Measurements from ENCODE around the gene REV3L. TPM values are rescaled to one million over a fixed set of nuclear protein-coding genes. Genes with fewer than 3 reads are reported as not detected.

REV3L gene
- total and polyA plus RNA-seq, 2 donors (not counting 1 experiment from before 2014, with no cell fraction given), result 42.9 to 127 TPM

DNA sequence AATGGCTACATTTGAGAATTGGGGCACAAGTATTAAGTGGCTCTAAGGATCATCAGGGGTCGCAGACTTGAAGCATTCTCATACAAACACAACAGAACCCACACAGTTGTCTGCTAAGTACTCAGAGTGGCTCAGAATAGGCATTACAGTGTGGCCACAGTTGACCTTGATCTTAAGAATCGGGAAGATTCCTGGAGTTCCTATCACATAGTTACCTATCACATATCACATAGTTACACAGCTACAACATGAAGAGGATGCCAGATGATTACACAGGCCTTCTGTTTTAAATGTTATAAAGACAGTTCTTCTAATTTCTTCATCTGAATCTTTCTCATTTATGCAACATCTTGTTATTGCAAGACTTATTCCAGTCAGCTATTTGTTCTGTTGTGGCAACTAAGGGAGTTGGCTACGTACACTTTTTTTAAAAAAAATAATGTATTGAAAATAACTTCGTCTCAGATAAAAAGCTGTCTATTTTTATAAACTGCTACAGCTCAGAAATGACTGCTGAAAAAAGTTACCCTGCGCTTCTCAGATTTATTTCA is 129.0 kb downstream of the REV3L start:
- no peak overlapping the region for H2AFZ ChIP-seq (ENCODE audit: low read length)
- peak; percentile 8 to 23 for DNase-seq (ENCODE audit: low read depth in 2 of 2)
- no peak for TF ChIP-seq CTCF (conservative IDR thresholded peaks at IDR 0.05 in 1 of 2, IDR thresholded peaks at IDR 0.05 in 1 of 2; ENCODE audit: low read depth in 1 of 2, low read length in 2 of 2)
- no peak for TF ChIP-seq EZH2 (IDR thresholded peaks at IDR 0.05; ENCODE audit: low read length, missing control alignments)
- H3K27ac ChIP-seq (ENCODE audit: insufficient read depth, low read length), result no peak overlapping the region
- no peaks in the 10 kb centered on the region for H3K4me1 ChIP-seq (ENCODE audit: control insufficient read depth, extremely low read depth, insufficient read depth, low read length)
- H3K27me3 ChIP-seq (ENCODE audit: control insufficient read depth, insufficient read depth, low read length), result no peaks in the 10 kb centered on the region
- H3K4me3 ChIP-seq (replicated peaks in 1 of 4; ENCODE audit: control extremely low read depth in 1 of 4, insufficient read depth in 1 of 4, low read depth in 3 of 4, low read length in 4 of 4), result no peak overlapping the region
- H3K79me2 ChIP-seq (ENCODE audit: control insufficient read depth, insufficient read depth, low read length), result no peaks in the 10 kb centered on the region
- no peak overlapping the region for H3K4me2 ChIP-seq (ENCODE audit: extremely low read depth, insufficient read depth, low read length)
- H3K36me3 ChIP-seq (ENCODE audit: control insufficient read depth, insufficient read depth, low read length), result peaks cover 9% of the 10 kb centered on the region
- no peaks in the 10 kb centered on the region for H3K9me3 ChIP-seq (ENCODE audit: control insufficient read depth, insufficient read depth, low read depth, low read length)
- no peaks in the 10 kb centered on the region for H4K20me1 ChIP-seq (ENCODE audit: control insufficient read depth, extremely low read depth, insufficient read depth, low read length)
- H3K9ac ChIP-seq (ENCODE audit: insufficient read depth, low read length), result no peak overlapping the region

- H3K27ac ChIP-seq (ENCODE audit: insufficient read depth, low read length), result no peak overlapping the region
- no peak for DNase-seq (ENCODE audit: low read depth in 2 of 2)
- H3K27me3 ChIP-seq (ENCODE audit: control insufficient read depth, insufficient read depth, low read length), result no peaks in the 10 kb centered on the region
- H3K4me1 ChIP-seq (ENCODE audit: control insufficient read depth, extremely low read depth, insufficient read depth, low read length), result no peaks in the 10 kb centered on the region
- H4K20me1 ChIP-seq (ENCODE audit: control insufficient read depth, extremely low read depth, insufficient read depth, low read length), result no peaks in the 10 kb centered on the region
- no peak overlapping the region for H3K4me2 ChIP-seq (ENCODE audit: extremely low read depth, insufficient read depth, low read length)
- H3K79me2 ChIP-seq (ENCODE audit: control insufficient read depth, insufficient read depth, low read length), result no peaks in the 10 kb centered on the region
- TF ChIP-seq EZH2 (IDR thresholded peaks at IDR 0.05; ENCODE audit: low read length, missing control alignments) (no peak), CTCF (conservative IDR thresholded peaks at IDR 0.05 in 1 of 2, IDR thresholded peaks at IDR 0.05 in 1 of 2; ENCODE audit: low read depth in 1 of 2, low read length in 2 of 2) (no peak)
- H2AFZ ChIP-seq (ENCODE audit: low read length), result no peak overlapping the region
- peaks cover 11% of the 10 kb centered on the region for H3K36me3 ChIP-seq (ENCODE audit: control insufficient read depth, insufficient read depth, low read length)
- H3K9ac ChIP-seq (ENCODE audit: insufficient read depth, low read length), result no peak overlapping the region
- no peaks in the 10 kb centered on the region for H3K9me3 ChIP-seq (ENCODE audit: control insufficient read depth, insufficient read depth, low read depth, low read length)
- no peak overlapping the region for H3K4me3 ChIP-seq (replicated peaks in 1 of 4; ENCODE audit: control extremely low read depth in 1 of 4, insufficient read depth in 1 of 4, low read depth in 3 of 4, low read length in 4 of 4)
Measured at GRCh38 chr6:111347589-111347988, 135.4 kb downstream of the REV3L start.

DNA sequence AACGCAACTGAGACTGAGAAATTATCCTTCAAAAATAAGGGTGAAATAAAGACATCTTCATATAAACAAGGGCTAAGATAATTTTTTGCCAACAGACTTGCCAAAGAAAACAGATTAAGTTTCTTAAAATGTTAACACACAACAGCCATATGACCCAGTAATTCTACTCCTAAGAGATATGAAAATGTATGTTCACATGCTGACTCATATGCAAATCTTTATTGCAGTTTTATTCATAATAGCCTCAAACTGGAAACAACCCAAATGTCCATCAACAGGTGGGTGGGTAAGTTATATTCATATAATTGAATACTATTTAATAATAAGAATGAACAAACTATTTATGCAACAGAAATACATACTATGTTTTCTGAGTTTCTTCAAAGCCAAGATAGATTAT is 140.1 kb downstream of the REV3L start:
- Histone ChIP-seq H4K20me1 (ENCODE audit: control insufficient read depth, extremely low read depth, insufficient read depth, low read length) (no peaks in the 10 kb centered on the region), H3K4me1 (ENCODE audit: control insufficient read depth, extremely low read depth, insufficient read depth, low read length) (no peaks in the 10 kb centered on the region), H3K36me3 (ENCODE audit: control insufficient read depth, insufficient read depth, low read length) (peaks cover 3% of the 10 kb centered on the region), H3K9ac (ENCODE audit: insufficient read depth, low read length) (no peak overlapping the region), H3K27ac (ENCODE audit: insufficient read depth, low read length) (no peak overlapping the region), H3K4me3 (replicated peaks in 1 of 4; ENCODE audit: control extremely low read depth in 1 of 4, insufficient read depth in 1 of 4, low read depth in 3 of 4, low read length in 4 of 4) (no peak overlapping the region), H2AFZ (ENCODE audit: low read length) (no peak overlapping the region), H3K79me2 (ENCODE audit: control insufficient read depth, insufficient read depth, low read length) (no peaks in the 10 kb centered on the region), H3K4me2 (ENCODE audit: extremely low read depth, insufficient read depth, low read length) (no peak overlapping the region), H3K27me3 (ENCODE audit: control insufficient read depth, insufficient read depth, low read length) (no peaks in the 10 kb centered on the region), H3K9me3 (ENCODE audit: control insufficient read depth, insufficient read depth, low read depth, low read length) (no peaks in the 10 kb centered on the region)
- no peak for TF ChIP-seq CTCF (conservative IDR thresholded peaks at IDR 0.05 in 1 of 2, IDR thresholded peaks at IDR 0.05 in 1 of 2; ENCODE audit: low read depth in 1 of 2, low read length in 2 of 2)
- TF ChIP-seq EZH2 (IDR thresholded peaks at IDR 0.05; ENCODE audit: low read length, missing control alignments), result no peak
- DNase-seq (ENCODE audit: low read depth in 2 of 2), result peak; percentile 3 to 80

All from fibroblast of lung (primary cell).